ENCODE data around the gene KIF25.

DNA sequence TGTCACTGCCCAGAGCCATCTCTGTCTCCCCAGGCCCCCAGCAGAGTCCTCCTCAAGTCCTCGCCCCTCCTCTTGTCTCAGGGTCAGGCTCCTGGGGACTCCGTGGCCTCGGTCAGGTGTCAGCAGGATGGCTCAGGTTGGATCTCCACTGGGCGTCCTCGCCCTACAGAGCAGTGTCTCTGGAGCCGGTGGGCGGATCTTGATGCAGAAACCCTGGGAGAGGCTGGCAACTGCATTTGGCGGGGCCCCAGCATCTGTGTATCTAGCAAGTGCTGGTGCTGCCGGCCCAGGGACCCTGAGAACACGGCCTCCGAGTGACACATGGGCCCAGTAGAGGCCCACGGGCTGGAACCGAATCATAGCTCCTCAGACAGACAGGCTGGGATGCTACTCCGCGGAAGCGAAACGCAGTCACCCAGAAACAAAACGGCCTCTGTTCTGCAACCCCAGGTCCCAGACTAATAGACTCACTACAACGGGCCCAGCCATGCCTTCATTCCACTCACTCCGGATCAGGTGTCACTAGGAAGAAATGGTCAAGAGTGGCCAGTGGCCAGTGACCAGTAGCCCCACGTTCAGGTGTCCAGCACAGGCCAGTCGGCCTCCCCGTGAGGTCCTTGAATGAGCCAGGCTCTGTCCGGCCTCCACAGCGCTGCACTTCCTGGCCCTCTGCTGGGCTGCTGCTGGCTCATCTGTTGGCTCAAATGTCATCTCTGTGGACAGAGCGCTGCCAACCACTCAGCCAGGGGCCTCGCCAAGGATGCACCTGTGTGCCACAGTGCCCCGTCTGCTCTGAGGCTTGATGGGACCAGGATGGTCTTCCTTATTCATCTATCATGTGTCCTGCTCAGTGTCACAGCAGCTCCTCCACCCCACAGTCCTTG, 94.2 kb downstream of the KIF25 start:
- TF ChIP-seq, protein P1, sequence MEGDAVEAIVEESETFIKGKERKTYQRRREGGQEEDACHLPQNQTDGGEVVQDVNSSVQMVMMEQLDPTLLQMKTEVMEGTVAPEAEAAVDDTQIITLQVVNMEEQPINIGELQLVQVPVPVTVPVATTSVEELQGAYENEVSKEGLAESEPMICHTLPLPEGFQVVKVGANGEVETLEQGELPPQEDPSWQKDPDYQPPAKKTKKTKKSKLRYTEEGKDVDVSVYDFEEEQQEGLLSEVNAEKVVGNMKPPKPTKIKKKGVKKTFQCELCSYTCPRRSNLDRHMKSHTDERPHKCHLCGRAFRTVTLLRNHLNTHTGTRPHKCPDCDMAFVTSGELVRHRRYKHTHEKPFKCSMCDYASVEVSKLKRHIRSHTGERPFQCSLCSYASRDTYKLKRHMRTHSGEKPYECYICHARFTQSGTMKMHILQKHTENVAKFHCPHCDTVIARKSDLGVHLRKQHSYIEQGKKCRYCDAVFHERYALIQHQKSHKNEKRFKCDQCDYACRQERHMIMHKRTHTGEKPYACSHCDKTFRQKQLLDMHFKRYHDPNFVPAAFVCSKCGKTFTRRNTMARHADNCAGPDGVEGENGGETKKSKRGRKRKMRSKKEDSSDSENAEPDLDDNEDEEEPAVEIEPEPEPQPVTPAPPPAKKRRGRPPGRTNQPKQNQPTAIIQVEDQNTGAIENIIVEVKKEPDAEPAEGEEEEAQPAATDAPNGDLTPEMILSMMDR (IDR thresholded peaks at IDR 0.05; ENCODE audit: low read depth, low read length), result no peak
- TF ChIP-seq POLR2A (IDR thresholded peaks at IDR 0.05; ENCODE audit: extremely low read depth, insufficient read length), result no peak
- TF ChIP-seq MYC (IDR thresholded peaks at IDR 0.05; ENCODE audit: low read depth, low read length), result no peak
- TF ChIP-seq, protein P2, sequence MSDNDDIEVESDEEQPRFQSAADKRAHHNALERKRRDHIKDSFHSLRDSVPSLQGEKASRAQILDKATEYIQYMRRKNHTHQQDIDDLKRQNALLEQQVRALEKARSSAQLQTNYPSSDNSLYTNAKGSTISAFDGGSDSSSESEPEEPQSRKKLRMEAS (IDR thresholded peaks at IDR 0.05; ENCODE audit: low read depth, low read length), result no peak
